HG02884 (cell line): Measurements from ENCODE around the gene DPF1.
"Not testable (repeated sequence)": the region's sequence is repeated elsewhere in the genome, so short reads cannot be mapped to it uniquely, and the experiment has no call there.

Experiments used
- ATAC-seq: cut with Tn5 transposase; IDR thresholded peaks from one replicate; pipeline ENCODE4 v1.9.1; 2021; ENCODE audit warnings: mild to moderate bottlenecking, moderate library complexity; ENCODE audit not compliant: unreplicated experiment

The DPF1 gene

GRCh38 chr19:38224014-38224862 lies at the start of gene DPF1:
Gene DPF1, minus strand, starts transcription at chr19:38224222. Its CDS starts 80 bp downstream, at chr19:38224142.
- ATAC-seq = peak; percentile 66

GRCh38 chr19:38273499-38273898 lies 49.5 kb upstream of the DPF1 start:
- ATAC-seq = no peak

GRCh38 chr19:38270587-38271167 lies 46.7 kb upstream of the DPF1 start:
- no peak for ATAC-seq

GRCh38 chr19:38268539-38268938 lies 44.5 kb upstream of the DPF1 start:
- ATAC-seq = no peak

GRCh38 chr19:38267761-38268483 lies 43.9 kb upstream of the DPF1 start:
- no peak for ATAC-seq

GRCh38 chr19:38266981-38267597 lies 43.1 kb upstream of the DPF1 start:
- ATAC-seq = no peak

GRCh38 chr19:38265921-38266429 lies 42.0 kb upstream of the DPF1 start:
- no peak for ATAC-seq

- no peak for ATAC-seq
These were observed 41.3 kb upstream of the DPF1 start for GRCh38 chr19:38265213-38265861.

GRCh38 chr19:38264486-38265212 lies 40.6 kb upstream of the DPF1 start, which contains the start of gene SPINT2:
Gene SPINT2, plus strand, starts transcription at chr19:38264573. Its CDS starts 320 bp downstream, at chr19:38264893.
- peak; percentile 17 for ATAC-seq

GRCh38 chr19:38263689-38264485 lies 39.9 kb upstream of the DPF1 start:
- ATAC-seq = peak; percentile 65

- no peak for ATAC-seq
These were observed 38.7 kb upstream of the DPF1 start for GRCh38 chr19:38262585-38263268.

- not testable (repeated sequence) for ATAC-seq
These were observed 37.9 kb upstream of the DPF1 start for GRCh38 chr19:38261942-38262341.

- ATAC-seq = no peak
These were observed 31.5 kb upstream of the DPF1 start for GRCh38 chr19:38255383-38256014.

- no peak for ATAC-seq
These were observed 29.8 kb upstream of the DPF1 start for GRCh38 chr19:38253788-38254187.

GRCh38 chr19:38252941-38253691 lies 29.1 kb upstream of the DPF1 start:
- ATAC-seq = no peak

- ATAC-seq = no peak
These were observed 28.4 kb upstream of the DPF1 start for GRCh38 chr19:38252385-38252784.

- ATAC-seq = no peak
These were observed 27.6 kb upstream of the DPF1 start for GRCh38 chr19:38251564-38252051.
